Medulla oblongata (tissue), 1 donor: ENCODE results near the gene SFN.

Source experiments
- DNase-seq: peaks from one replicate; pipeline ENCODE4 v3.0.0-alpha.2; 2015; ENCODE audit errors: extremely low spot score

Gene SFN

DNA sequence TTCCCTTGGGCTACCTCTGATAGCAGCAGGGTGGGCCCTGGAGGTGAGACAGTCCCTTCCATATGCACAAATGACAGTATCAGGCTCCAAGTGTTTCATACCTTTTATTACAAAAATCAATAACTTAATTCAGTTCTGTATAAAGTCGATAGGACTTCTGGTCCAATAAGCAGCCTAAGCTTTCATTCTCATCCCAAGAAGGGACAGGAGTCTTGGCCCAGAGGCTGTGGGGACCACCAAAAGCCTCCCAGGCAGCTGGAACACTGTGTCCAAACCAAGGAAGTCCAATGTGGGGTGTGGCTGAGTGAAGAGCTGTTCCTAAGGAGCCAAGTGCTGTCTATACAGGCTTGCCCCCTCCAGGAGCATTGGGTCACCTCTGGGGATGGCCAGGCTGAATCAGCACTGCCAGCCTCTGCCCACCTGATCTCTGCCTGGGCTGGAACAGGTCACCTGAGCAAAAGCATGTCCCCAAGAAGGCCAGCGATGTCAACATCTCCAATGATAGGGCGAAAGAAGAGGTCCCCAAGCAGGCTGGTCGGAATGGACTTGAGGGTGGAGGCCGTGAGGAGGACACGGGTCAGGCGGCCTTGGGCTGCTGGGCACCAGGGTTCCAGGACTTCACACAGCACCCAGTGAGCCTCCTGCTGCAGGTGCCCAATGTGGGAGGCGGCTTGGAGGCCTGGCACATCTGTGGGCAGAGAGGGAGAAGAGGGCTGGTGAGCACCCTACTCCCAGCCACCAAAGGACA, 48.6 kb downstream of the SFN start:
- no peak for DNase-seq

GRCh38 chr1:26912147-26912490, 49.2 kb downstream of the SFN start:
- DNase-seq = no peak

DNA sequence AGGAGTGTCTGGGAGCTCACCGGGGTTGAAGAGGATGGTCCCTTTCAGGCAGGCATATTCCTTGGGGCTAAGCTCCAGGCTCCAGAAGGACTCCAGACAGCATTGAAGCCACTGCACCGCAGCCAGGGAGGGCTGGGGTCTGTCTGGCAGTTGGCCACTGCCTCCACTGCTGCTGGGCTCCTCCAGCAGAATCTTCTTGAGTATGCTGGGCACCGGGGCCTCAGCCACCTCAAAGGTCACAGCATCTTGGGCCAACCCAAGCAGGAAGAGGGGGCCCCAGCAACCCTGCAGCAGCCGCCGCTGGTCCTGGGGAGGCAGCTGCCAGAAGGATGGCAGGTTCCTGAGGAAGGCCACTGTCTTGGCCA, 50.4 kb downstream of the SFN start:
- no peak for DNase-seq
